GM19324 (cell line): Measurements from ENCODE around the gene GSTM1.
A peak's percentile ranks its signal among the peaks of the same experiment; 100 is the strongest.

ENCODE experiments used
- ATAC-seq: cut with Tn5 transposase; IDR thresholded peaks from one replicate; pipeline ENCODE4 v1.9.1; 2021; ENCODE audit warnings: mild to moderate bottlenecking, moderate library complexity; ENCODE audit not compliant: unreplicated experiment, low FRiP score

GSTM1 gene

GRCh38 chr1:109687641-109688499, at the start of gene GSTM1:
Gene GSTM1 (plus strand): TSS chr1:109687817. CDS start chr1:109687874, 57 bp downstream.
- peak; percentile 90 for ATAC-seq

- ATAC-seq = no peak
These were observed 48.4 kb upstream of the GSTM1 start for GRCh38 chr1:109639063-109639840.

GRCh38 chr1:109639841-109640184, 47.8 kb upstream of the GSTM1 start:
- no peak for ATAC-seq

GRCh38 chr1:109640285-109640865, 47.2 kb upstream of the GSTM1 start:
- peak; percentile 45 for ATAC-seq

GRCh38 chr1:109641078-109641740, 46.4 kb upstream of the GSTM1 start:
- ATAC-seq = no peak

GRCh38 chr1:109641861-109642260, 45.8 kb upstream of the GSTM1 start:
- ATAC-seq = no peak

- ATAC-seq = no peak
These were observed 45.0 kb upstream of the GSTM1 start for GRCh38 chr1:109642626-109643025.

- peak; percentile 84 for ATAC-seq
These were observed 44.0 kb upstream of the GSTM1 start for GRCh38 chr1:109643385-109644230.

- ATAC-seq = no peak
These were observed 42.9 kb upstream of the GSTM1 start for GRCh38 chr1:109644670-109645069.

GRCh38 chr1:109649491-109649914, 38.1 kb upstream of the GSTM1 start:
- ATAC-seq = no peak

- ATAC-seq = no peak
These were observed 37.0 kb upstream of the GSTM1 start for GRCh38 chr1:109650609-109651008.

GRCh38 chr1:109652402-109652801, 35.2 kb upstream of the GSTM1 start:
- ATAC-seq = no peak

GRCh38 chr1:109653306-109653705, 34.3 kb upstream of the GSTM1 start:
- ATAC-seq = no peak

- ATAC-seq = no peak
These were observed 33.1 kb upstream of the GSTM1 start for GRCh38 chr1:109654519-109654918.

- peak; percentile 92 for ATAC-seq
These were observed 31.8 kb upstream of the GSTM1 start, which contains the start of gene GSTM4 for GRCh38 chr1:109655615-109656519. Gene GSTM4 (plus strand): TSS chr1:109656099. CDS start chr1:109656390, 291 bp downstream.

GRCh38 chr1:109657395-109657794, 30.2 kb upstream of the GSTM1 start:
- no peak for ATAC-seq

- no peak for ATAC-seq
These were observed 29.6 kb upstream of the GSTM1 start for GRCh38 chr1:109657970-109658369.

- no peak for ATAC-seq
These were observed 29.0 kb upstream of the GSTM1 start for GRCh38 chr1:109658533-109659042.
